Chondrocyte (in vitro differentiated cells): ENCODE measurements around the gene SNX17. TPM values are rescaled to one million over a fixed set of nuclear protein-coding genes. Genes with fewer than 3 reads are reported as not detected.
A peak's percentile ranks its signal among the peaks of the same experiment; 100 is the strongest.

ENCODE experiments used
- DNase-seq: peaks from one replicate; pipeline ENCODE4 v3.0.0; 2021; ENCODE audit warnings: mixed read lengths, low spot score
- H3K27ac Mint-ChIP-seq: one replicate; pipeline ENCODE4 v1.8.0; 2021; ENCODE audit warnings: mild to moderate bottlenecking, moderate library complexity, mixed read lengths; ENCODE audit not compliant: unreplicated experiment
- H3K27me3 Mint-ChIP-seq: 2 replicates; pipeline ENCODE4 v1.8.0; 2021; ENCODE audit warnings: low read depth, mixed read lengths
- H3K36me3 Mint-ChIP-seq: 2 replicates; pipeline ENCODE4 v1.8.0; 2021; ENCODE audit warnings: low read depth, mixed read lengths
- H3K4me1 Mint-ChIP-seq: 2 replicates; pipeline ENCODE4 v1.8.0; 2021; ENCODE audit warnings: low read depth, mild to moderate bottlenecking, mixed read lengths
- H3K4me3 Mint-ChIP-seq: one replicate; pipeline ENCODE4 v1.8.0; 2021; ENCODE audit warnings: mild to moderate bottlenecking, moderate library complexity, mixed read lengths; ENCODE audit not compliant: unreplicated experiment
- H3K9me3 Mint-ChIP-seq: 2 replicates; pipeline ENCODE4 v1.8.0; 2021; ENCODE audit warnings: low read depth, mixed read lengths
- CTCF ChIP-seq: fragments of 200-600 bp; sonication (generic); IDR thresholded peaks from 2 replicates; pipeline ENCODE4 v1.5.0; 2021; ENCODE audit warnings: antibody characterized with exemption, mild to moderate bottlenecking, moderate library complexity
- total RNA-seq: library from RNA; stranded (reverse); gene quantifications from 3 replicates; pipeline ENCODE4 v1.2.1, GENCODE V29; 2021

SNX17 gene
- total RNA-seq, 1 donor from 2014 or later, result 111 TPM

GRCh38 chr2:27376866-27377617 lies 6.6 kb downstream of the SNX17 start:
- H3K4me1 Mint-ChIP-seq, result peaks cover 44% of the 10 kb centered on the region
- H3K4me3 Mint-ChIP-seq, result no peak overlapping the region
- peak overlapping the region; percentile 55 for H3K27ac Mint-ChIP-seq
- no peak for TF ChIP-seq CTCF
- no peaks in the 10 kb centered on the region for H3K9me3 Mint-ChIP-seq
- peaks cover 27% of the 10 kb centered on the region for H3K36me3 Mint-ChIP-seq
- DNase-seq, result no peak
- H3K27me3 Mint-ChIP-seq, result no peaks in the 10 kb centered on the region

- H3K4me1 Mint-ChIP-seq, result peaks cover 38% of the 10 kb centered on the region
- no peak for TF ChIP-seq CTCF
- H3K27ac Mint-ChIP-seq, result peak overlapping the region; percentile 55
- H3K9me3 Mint-ChIP-seq, result no peaks in the 10 kb centered on the region
- H3K27me3 Mint-ChIP-seq, result no peaks in the 10 kb centered on the region
- H3K4me3 Mint-ChIP-seq, result no peak overlapping the region
- DNase-seq, result no peak
- H3K36me3 Mint-ChIP-seq, result peaks cover 25% of the 10 kb centered on the region
These were observed 7.2 kb downstream of the SNX17 start for GRCh38 chr2:27377618-27378095.

- Mint-ChIP-seq H3K4me3 (no peak overlapping the region), H3K9me3 (no peaks in the 10 kb centered on the region), H3K27ac (peak overlapping the region; percentile 22), H3K4me1 (peaks cover 35% of the 10 kb centered on the region), H3K27me3 (no peaks in the 10 kb centered on the region), H3K36me3 (peaks cover 22% of the 10 kb centered on the region)
- DNase-seq, result no peak
- peak; percentile 59 for TF ChIP-seq CTCF
These were observed 7.8 kb downstream of the SNX17 start for GRCh38 chr2:27378096-27378808.

GRCh38 chr2:27378809-27379290 lies 8.4 kb downstream of the SNX17 start:
- TF ChIP-seq CTCF, result no peak
- peaks cover 33% of the 10 kb centered on the region for H3K4me1 Mint-ChIP-seq
- peak overlapping the region; percentile 98 for H3K27ac Mint-ChIP-seq
- peak overlapping the region; percentile 85 for H3K4me3 Mint-ChIP-seq
- peaks cover 26% of the 10 kb centered on the region for H3K36me3 Mint-ChIP-seq
- no peaks in the 10 kb centered on the region for H3K9me3 Mint-ChIP-seq
- H3K27me3 Mint-ChIP-seq, result no peaks in the 10 kb centered on the region
- DNase-seq, result no peak

- DNase-seq, result no peak
- TF ChIP-seq CTCF, result no peak
- peak overlapping the region; percentile 85 for H3K4me3 Mint-ChIP-seq
- H3K36me3 Mint-ChIP-seq, result peaks cover 29% of the 10 kb centered on the region
- peak overlapping the region; percentile 98 for H3K27ac Mint-ChIP-seq
- peaks cover 33% of the 10 kb centered on the region for H3K4me1 Mint-ChIP-seq
- no peaks in the 10 kb centered on the region for H3K9me3 Mint-ChIP-seq
- H3K27me3 Mint-ChIP-seq, result no peaks in the 10 kb centered on the region
These were observed 9.0 kb downstream of the SNX17 start for GRCh38 chr2:27379383-27379835.
